Fibroblast of lung (primary cell): ENCODE results near the gene KIF9. TPM values are rescaled to one million over a fixed set of nuclear protein-coding genes. Genes with fewer than 3 reads are reported as not detected.

Source experiments
- DNase-seq, 2 donors: peaks; one replicate each; pipeline versions ENCODE4 v3.0.0 to v3.0.0-alpha.2; 2010; ENCODE audit warnings: low read depth in 2 of 2
- H2AFZ ChIP-seq: 2 replicates; pipeline ENCODE4 v1.5.1; 2012; ENCODE audit warnings: low read length, control low read depth, inconsistent platforms
- H3K27ac ChIP-seq: 2 replicates; pipeline ENCODE4 v1.5.1; 2011; ENCODE audit warnings: low read length, control low read depth; ENCODE audit not compliant: insufficient read depth
- H3K27me3 ChIP-seq: 2 replicates; pipeline ENCODE4 v1.5.1; 2011; ENCODE audit warnings: mild to moderate bottlenecking, low read length; ENCODE audit not compliant: control insufficient read depth, insufficient read depth
- H3K36me3 ChIP-seq: 2 replicates; pipeline ENCODE4 v1.5.1; 2011; ENCODE audit warnings: low read length; ENCODE audit not compliant: control insufficient read depth, insufficient read depth
- H3K4me1 ChIP-seq: 2 replicates; pipeline ENCODE4 v1.5.1; 2011; ENCODE audit warnings: low read length; ENCODE audit not compliant: control insufficient read depth, insufficient read depth; ENCODE audit errors: extremely low read depth
- H3K4me2 ChIP-seq: 2 replicates; pipeline ENCODE4 v1.5.1; 2011; ENCODE audit warnings: low read length, control low read depth; ENCODE audit not compliant: insufficient read depth; ENCODE audit errors: extremely low read depth
- H3K4me3 ChIP-seq, 4 experiments: fragments of 200-600 bp in 1 of 4; sonication (generic) in 1 of 4; replicated peaks in 1 of 4; 2 replicates each; pipeline ENCODE4 v1.5.1; 2011 to 2016; ENCODE audit warnings: low read length in 4 of 4, low read depth in 3 of 4, mild to moderate bottlenecking in 3 of 4, control low read depth in 2 of 4, inconsistent platforms in 1 of 4, mixed read lengths in 1 of 4; ENCODE audit not compliant: insufficient read depth in 1 of 4; ENCODE audit errors: control extremely low read depth in 1 of 4
- H3K79me2 ChIP-seq: 2 replicates; pipeline ENCODE4 v1.5.1; 2012; ENCODE audit warnings: mild to moderate bottlenecking, low read length, inconsistent platforms; ENCODE audit not compliant: control insufficient read depth, insufficient read depth
- H3K9ac ChIP-seq: 2 replicates; pipeline ENCODE4 v1.5.1; 2011; ENCODE audit warnings: mild to moderate bottlenecking, low read length, control low read depth; ENCODE audit not compliant: insufficient read depth
- H3K9me3 ChIP-seq: 2 replicates; pipeline ENCODE4 v1.5.1; 2012; ENCODE audit warnings: low read depth, low read length; ENCODE audit not compliant: control insufficient read depth, insufficient read depth
- H4K20me1 ChIP-seq: 2 replicates; pipeline ENCODE4 v1.5.1; 2011; ENCODE audit warnings: low read length; ENCODE audit not compliant: control insufficient read depth, insufficient read depth; ENCODE audit errors: extremely low read depth
- EZH2 ChIP-seq: IDR thresholded peaks from 2 replicates; pipeline ENCODE4 v1.5.1; 2012; ENCODE audit warnings: low read length, control low read depth, mild to moderate bottlenecking; ENCODE audit errors: missing control alignments
- polyA plus RNA-seq, 2 donors: library from polyadenylated mRNA; depleted of rRNA in 1 of 2; stranded (reverse) in 1 of 2; unstranded in 1 of 2; fragments of >200 nt; gene quantifications; 2 replicates each; pipeline ENCODE4 v1.2.1, GENCODE V29; 2011 to 2012; ENCODE audit warnings: missing spikeins in 1 of 2
- total RNA-seq: library from RNA; depleted of rRNA; stranded (reverse); fragments of >200 nt; gene quantifications from 2 replicates; pipeline ENCODE4 v1.2.1, GENCODE V29; 2014
- TF ChIP-seq, protein P1 (sequence below), 2 donors: IDR thresholded peaks in 1 of 2; conservative IDR thresholded peaks in 1 of 2; 1 replicate in 1 of 2; 2 replicates in 1 of 2; pipeline ENCODE4 v1.5.1; 2011 to 2012; ENCODE audit warnings: low read length in 2 of 2, control low read depth in 1 of 2, inconsistent platforms in 1 of 2, low read depth in 1 of 2, mild to moderate bottlenecking in 1 of 2

Gene KIF9
- total and polyA plus RNA-seq, 2 donors (not counting 1 experiment from before 2014, with no cell fraction given) = 2.8 to 4.3 TPM

DNA sequence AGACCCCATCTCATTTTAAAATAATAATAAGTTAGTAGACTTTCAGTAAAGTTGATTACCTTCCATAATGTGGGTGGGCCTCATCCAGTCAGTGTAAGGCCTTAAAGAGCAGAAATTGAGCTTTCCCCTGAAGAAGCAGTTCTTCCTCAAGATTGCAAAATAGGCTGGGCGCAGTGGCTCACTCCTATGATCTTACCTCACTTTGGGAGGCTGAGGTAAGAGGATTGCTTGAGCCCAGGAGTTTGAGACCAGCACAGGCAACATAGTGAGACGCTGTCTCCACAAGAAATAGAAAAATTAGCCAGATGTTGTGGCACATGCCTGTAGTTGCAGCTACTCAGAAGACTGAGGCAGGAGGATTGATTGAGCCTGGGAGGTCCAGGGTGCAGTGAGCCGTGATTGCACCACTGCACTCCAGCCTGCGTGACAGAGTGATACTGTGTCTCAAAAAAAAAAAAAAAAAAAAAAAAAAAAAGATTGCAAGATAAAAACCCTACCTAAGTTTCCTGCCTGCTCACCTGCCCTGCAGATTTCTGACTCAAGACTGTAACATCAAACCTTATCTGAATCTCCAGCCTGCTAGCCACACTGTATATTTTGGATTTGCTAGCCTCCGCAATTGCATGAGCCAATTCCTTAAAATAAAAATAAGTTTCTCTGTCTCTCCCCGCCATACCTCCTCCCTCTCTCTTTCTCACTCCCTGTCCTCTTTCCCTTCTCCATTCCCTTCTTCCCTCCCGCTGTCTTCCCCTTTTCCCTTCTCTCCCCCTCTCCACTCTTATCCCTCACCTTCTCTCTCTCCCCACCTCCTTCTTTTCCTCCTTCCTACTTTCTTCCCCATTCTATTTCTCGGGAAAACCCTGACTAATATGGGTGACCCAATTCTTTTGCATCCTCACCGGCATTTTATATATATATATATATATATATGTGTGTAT is 17.1 kb upstream of the KIF9 start:
- Histone ChIP-seq H3K9me3 (no peaks in the 10 kb centered on the region), H4K20me1 (no peaks in the 10 kb centered on the region), H3K4me3 (no peak overlapping the region), H3K27me3 (no peaks in the 10 kb centered on the region), H2AFZ (no peak overlapping the region), H3K36me3 (peaks cover 2% of the 10 kb centered on the region), H3K4me2 (no peak overlapping the region), H3K79me2 (peaks cover 3% of the 10 kb centered on the region), H3K27ac (no peak overlapping the region), H3K4me1 (no peaks in the 10 kb centered on the region), H3K9ac (no peak overlapping the region)
- no peak for DNase-seq
- TF ChIP-seq, protein P1, sequence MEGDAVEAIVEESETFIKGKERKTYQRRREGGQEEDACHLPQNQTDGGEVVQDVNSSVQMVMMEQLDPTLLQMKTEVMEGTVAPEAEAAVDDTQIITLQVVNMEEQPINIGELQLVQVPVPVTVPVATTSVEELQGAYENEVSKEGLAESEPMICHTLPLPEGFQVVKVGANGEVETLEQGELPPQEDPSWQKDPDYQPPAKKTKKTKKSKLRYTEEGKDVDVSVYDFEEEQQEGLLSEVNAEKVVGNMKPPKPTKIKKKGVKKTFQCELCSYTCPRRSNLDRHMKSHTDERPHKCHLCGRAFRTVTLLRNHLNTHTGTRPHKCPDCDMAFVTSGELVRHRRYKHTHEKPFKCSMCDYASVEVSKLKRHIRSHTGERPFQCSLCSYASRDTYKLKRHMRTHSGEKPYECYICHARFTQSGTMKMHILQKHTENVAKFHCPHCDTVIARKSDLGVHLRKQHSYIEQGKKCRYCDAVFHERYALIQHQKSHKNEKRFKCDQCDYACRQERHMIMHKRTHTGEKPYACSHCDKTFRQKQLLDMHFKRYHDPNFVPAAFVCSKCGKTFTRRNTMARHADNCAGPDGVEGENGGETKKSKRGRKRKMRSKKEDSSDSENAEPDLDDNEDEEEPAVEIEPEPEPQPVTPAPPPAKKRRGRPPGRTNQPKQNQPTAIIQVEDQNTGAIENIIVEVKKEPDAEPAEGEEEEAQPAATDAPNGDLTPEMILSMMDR (conservative IDR thresholded peaks at IDR 0.05 in 1 of 2, IDR thresholded peaks at IDR 0.05 in 1 of 2; ENCODE audit: low read depth in 1 of 2, low read length in 2 of 2) = no peak
- TF ChIP-seq EZH2 = no peak

- Histone ChIP-seq H3K27me3 (no peaks in the 10 kb centered on the region), H3K4me2 (no peak overlapping the region), H3K36me3 (peaks cover 2% of the 10 kb centered on the region), H2AFZ (no peak overlapping the region), H4K20me1 (no peaks in the 10 kb centered on the region), H3K27ac (no peak overlapping the region), H3K4me3 (no peak overlapping the region), H3K4me1 (no peaks in the 10 kb centered on the region), H3K9me3 (no peaks in the 10 kb centered on the region), H3K79me2 (peaks cover 6% of the 10 kb centered on the region), H3K9ac (no peak overlapping the region)
- TF ChIP-seq EZH2 = no peak
- TF ChIP-seq, protein P1 (conservative IDR thresholded peaks at IDR 0.05 in 1 of 2, IDR thresholded peaks at IDR 0.05 in 1 of 2; ENCODE audit: low read depth in 1 of 2, low read length in 2 of 2) = no peak
- DNase-seq = no peak
These were observed 15.8 kb upstream of the KIF9 start for GRCh38 chr3:47298439-47298838.

- H3K4me2 ChIP-seq = no peak overlapping the region
- H3K36me3 ChIP-seq = peaks cover 2% of the 10 kb centered on the region
- TF ChIP-seq, protein P1 (conservative IDR thresholded peaks at IDR 0.05 in 1 of 2, IDR thresholded peaks at IDR 0.05 in 1 of 2; ENCODE audit: low read depth in 1 of 2, low read length in 2 of 2) = no peak
- no peak for TF ChIP-seq EZH2
- no peaks in the 10 kb centered on the region for H3K9me3 ChIP-seq
- H3K4me3 ChIP-seq = no peak overlapping the region
- no peaks in the 10 kb centered on the region for H4K20me1 ChIP-seq
- no peak for DNase-seq
- no peaks in the 10 kb centered on the region for H3K4me1 ChIP-seq
- H3K27ac ChIP-seq = no peak overlapping the region
- H3K9ac ChIP-seq = no peak overlapping the region
- peaks cover 8% of the 10 kb centered on the region for H3K79me2 ChIP-seq
- no peaks in the 10 kb centered on the region for H3K27me3 ChIP-seq
- H2AFZ ChIP-seq = no peak overlapping the region
These were observed 14.1 kb upstream of the KIF9 start for GRCh38 chr3:47296562-47297302.
